IgD-negative memory B cell (primary cell): Measurements from ENCODE around the gene LRRIQ1. TPM values are rescaled to one million over a fixed set of nuclear protein-coding genes. Genes with fewer than 3 reads are reported as not detected.
A peak's percentile ranks its signal among the peaks of the same experiment; 100 is the strongest.
"Not testable (repeated sequence)": the region's sequence is repeated elsewhere in the genome, so short reads cannot be mapped to it uniquely, and the experiment has no call there.

Experiments used
- H3K27ac Mint-ChIP-seq, 3 donors: one replicate each; pipeline ENCODE4 v1.8.0; 2020 to 2022; ENCODE audit warnings: mild to moderate bottlenecking in 3 of 3, mixed read lengths in 3 of 3, moderate library complexity in 1 of 3
- H3K27me3 Mint-ChIP-seq: one replicate; pipeline ENCODE4 v1.8.0; 2021; ENCODE audit warnings: mixed read lengths
- H3K36me3 Mint-ChIP-seq: one replicate; pipeline ENCODE4 v1.8.0; 2020; ENCODE audit warnings: mild to moderate bottlenecking, mixed read lengths
- H3K4me1 Mint-ChIP-seq, 3 donors: one replicate each; pipeline ENCODE4 v1.8.0; 2020 to 2022; ENCODE audit warnings: mixed read lengths in 3 of 3, mild to moderate bottlenecking in 1 of 3
- H3K4me3 Mint-ChIP-seq, 4 donors: one replicate each; pipeline ENCODE4 v1.8.0; 2020 to 2022; ENCODE audit warnings: mild to moderate bottlenecking in 4 of 4, mixed read lengths in 4 of 4, moderate library complexity in 3 of 4
- H3K9me3 Mint-ChIP-seq, 3 donors: one replicate each; pipeline ENCODE4 v1.8.0; 2020 to 2021; ENCODE audit warnings: mixed read lengths in 3 of 3, mild to moderate bottlenecking in 1 of 3
- polyA plus RNA-seq: library from polyadenylated mRNA; unstranded; fragments of 300-500 nt; fragmentation: Illumina TruSeq; gene quantifications from one replicate; pipeline ENCODE4 v1.2.3, GENCODE V29; 2021

The LRRIQ1 gene
- polyA plus RNA-seq: not detected

DNA sequence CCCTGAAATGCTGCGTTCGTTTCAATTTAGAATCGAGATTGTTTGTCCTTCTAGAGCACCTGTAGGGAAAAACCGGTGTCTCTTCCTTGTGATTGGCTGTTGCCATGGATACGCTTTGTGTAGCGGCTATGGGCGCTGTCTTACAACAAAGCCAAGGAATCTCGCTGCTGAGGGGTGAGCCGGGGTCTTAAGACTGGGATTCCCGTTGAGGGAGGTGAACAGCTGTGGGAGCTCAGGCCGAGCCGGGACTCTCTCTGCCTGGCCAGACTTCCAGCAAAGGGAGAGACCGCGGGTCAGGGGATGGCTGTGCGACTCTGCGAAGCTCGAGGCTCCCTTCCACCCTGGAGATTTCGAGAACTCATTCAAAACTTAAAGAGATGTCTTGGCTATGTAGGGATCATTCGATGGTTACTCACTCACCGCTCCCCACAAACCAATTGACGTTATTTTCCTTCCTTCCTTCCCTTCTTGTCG lies at the start of gene LRRIQ1, which contains the start of gene TSPAN19:
LRRIQ1 (plus strand) TSS at position 118 of the 474 bp plus-strand sequence. CDS start 1,826 bp downstream, outside the sequence.
TSPAN19 (minus strand) TSS at position 44 of the 474 bp plus-strand sequence. CDS start 6,331 bp downstream, outside the sequence.
- no peaks in the 10 kb centered on the region for H3K36me3 Mint-ChIP-seq
- peaks cover 1 to 5% (median 3%) of the 10 kb centered on the region in 3 donors for H3K4me1 Mint-ChIP-seq
- peaks cover 6% of the 10 kb centered on the region for H3K27me3 Mint-ChIP-seq
- H3K27ac Mint-ChIP-seq: peak within 1 kb of the TSS in 1 of 3 donors; percentile 86
- H3K4me3 Mint-ChIP-seq: peak within 1 kb of the TSS in 3 of 4 donors; percentile 78 to 91 (median 84)
- no peaks in the 10 kb centered on the region for H3K9me3 Mint-ChIP-seq

DNA sequence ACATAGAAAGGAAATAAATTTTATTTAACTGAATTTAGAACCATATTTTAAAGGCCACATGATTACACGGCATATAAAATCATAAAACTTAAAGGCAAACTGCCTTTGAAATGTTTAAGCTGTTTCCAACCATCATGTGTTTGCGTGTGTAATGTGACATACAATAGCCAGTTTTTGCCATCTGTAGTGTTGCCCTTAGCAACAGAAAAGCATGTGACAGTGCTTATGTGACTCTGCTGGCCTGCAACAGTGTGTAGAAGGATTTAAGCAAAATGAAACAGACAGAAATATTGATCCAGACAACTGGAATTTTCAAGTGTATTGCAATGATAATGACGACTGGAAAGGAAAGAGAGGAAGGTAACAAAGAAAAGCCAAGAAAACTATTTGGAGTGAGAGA lies 49.6 kb upstream of the LRRIQ1 start:
- H3K36me3 Mint-ChIP-seq: no peaks in the 10 kb centered on the region
- no peaks in the 10 kb centered on the region for H3K4me1 Mint-ChIP-seq
- no peaks in the 10 kb centered on the region for H3K27me3 Mint-ChIP-seq
- no peaks in the 10 kb centered on the region for H3K9me3 Mint-ChIP-seq
- no peak overlapping the region for H3K4me3 Mint-ChIP-seq
- H3K27ac Mint-ChIP-seq: no peak overlapping the region

- H3K36me3 Mint-ChIP-seq: no peaks in the 10 kb centered on the region
- H3K27ac Mint-ChIP-seq: no peak overlapping the region
- peaks cover 0 to 2% (median 0%) of the 10 kb centered on the region in 3 donors for H3K4me1 Mint-ChIP-seq
- no peak overlapping the region for H3K4me3 Mint-ChIP-seq
- no peaks in the 10 kb centered on the region for H3K9me3 Mint-ChIP-seq
- H3K27me3 Mint-ChIP-seq: no peaks in the 10 kb centered on the region
Observed at GRCh38 chr12:84994426-84994825, 41.7 kb upstream of the LRRIQ1 start.

GRCh38 chr12:84995641-84996040 lies 40.5 kb upstream of the LRRIQ1 start:
- Mint-ChIP-seq H3K27me3 (no peaks in the 10 kb centered on the region), H3K36me3 (no peaks in the 10 kb centered on the region), H3K4me3 (no peak overlapping the region), H3K27ac (no peak overlapping the region), H3K4me1 (peaks cover 0 to 2% (median 0%) of the 10 kb centered on the region in 3 donors), H3K9me3 (no peaks in the 10 kb centered on the region)

- no peaks in the 10 kb centered on the region for H3K27me3 Mint-ChIP-seq
- H3K36me3 Mint-ChIP-seq: no peaks in the 10 kb centered on the region
- peaks cover 0 to 2% (median 0%) of the 10 kb centered on the region in 3 donors for H3K4me1 Mint-ChIP-seq
- H3K27ac Mint-ChIP-seq: no peak overlapping the region
- no peak overlapping the region for H3K4me3 Mint-ChIP-seq
- H3K9me3 Mint-ChIP-seq: no peaks in the 10 kb centered on the region
Observed at GRCh38 chr12:84996759-84997158, 39.4 kb upstream of the LRRIQ1 start.

DNA sequence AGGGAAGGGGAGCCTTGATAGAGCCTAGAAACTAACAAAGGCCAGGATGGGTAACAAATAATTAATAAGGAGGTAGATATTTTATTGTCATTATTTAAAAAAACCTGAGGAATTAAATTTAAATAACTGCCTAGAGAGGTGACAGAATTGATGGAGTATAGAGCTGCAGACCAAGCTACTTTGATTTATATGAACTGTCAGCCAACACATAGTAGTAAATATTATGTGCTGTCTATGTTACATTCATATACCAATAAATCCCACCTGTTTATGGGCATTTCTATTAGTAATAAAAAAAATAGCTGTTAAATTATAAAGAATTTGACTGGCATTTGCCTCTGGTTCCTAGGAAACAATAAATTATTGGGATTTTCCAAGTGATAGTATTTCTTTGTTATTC lies 37.8 kb upstream of the LRRIQ1 start:
- Mint-ChIP-seq H3K27me3 (no peaks in the 10 kb centered on the region), H3K27ac (no peak overlapping the region), H3K4me3 (no peak overlapping the region), H3K9me3 (no peaks in the 10 kb centered on the region), H3K36me3 (no peaks in the 10 kb centered on the region), H3K4me1 (peaks cover 0 to 2% (median 0%) of the 10 kb centered on the region in 3 donors)

DNA sequence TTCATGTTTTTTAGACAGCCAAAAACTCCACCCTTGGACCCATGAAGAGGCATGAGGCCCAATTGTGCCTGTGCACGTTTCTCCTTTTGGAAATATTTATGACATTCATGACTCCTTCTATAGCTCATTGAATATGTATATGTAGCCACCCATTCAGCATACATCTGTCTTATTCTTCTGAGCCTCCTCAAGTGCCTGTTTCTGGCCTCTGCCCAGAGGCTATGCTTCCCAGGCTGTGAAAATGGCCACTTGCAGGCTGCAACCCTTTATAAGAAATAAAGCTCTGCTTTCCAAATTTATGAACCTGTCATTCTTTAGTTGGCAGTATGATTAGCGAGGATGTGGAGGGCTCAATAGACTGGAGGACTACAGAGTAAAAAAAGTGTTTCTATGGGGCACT lies 35.4 kb upstream of the LRRIQ1 start:
- Mint-ChIP-seq H3K36me3 (no peaks in the 10 kb centered on the region), H3K4me1 (peaks cover 0 to 2% (median 0%) of the 10 kb centered on the region in 3 donors), H3K27me3 (no peaks in the 10 kb centered on the region), H3K27ac (no peak overlapping the region), H3K9me3 (no peaks in the 10 kb centered on the region), H3K4me3 (no peak overlapping the region)

- Mint-ChIP-seq H3K27ac (no peak overlapping the region), H3K4me3 (no peak overlapping the region), H3K9me3 (no peaks in the 10 kb centered on the region), H3K36me3 (no peaks in the 10 kb centered on the region), H3K4me1 (no peaks in the 10 kb centered on the region), H3K27me3 (no peaks in the 10 kb centered on the region)
Observed at GRCh38 chr12:85002778-85003296, 33.3 kb upstream of the LRRIQ1 start.

DNA sequence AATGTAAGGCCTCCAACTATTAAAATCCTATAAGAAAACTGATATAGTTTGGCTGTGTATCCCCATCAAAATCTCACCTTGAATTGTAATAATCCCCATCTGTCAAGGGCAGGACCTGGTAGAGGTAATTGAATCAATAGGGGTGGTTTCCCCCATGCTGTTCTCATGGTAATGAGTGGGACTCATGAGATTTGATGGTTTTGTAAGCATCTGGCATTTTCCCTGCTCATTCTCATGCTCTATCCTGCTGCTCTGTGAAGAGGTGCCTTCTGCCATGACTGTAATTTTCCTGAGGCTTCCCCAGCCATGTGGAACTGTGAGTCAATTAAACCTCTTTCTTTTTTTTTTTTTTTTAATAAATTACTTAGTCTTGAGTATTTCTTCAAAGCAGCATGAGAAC lies 31.9 kb upstream of the LRRIQ1 start:
- Mint-ChIP-seq H3K27ac (no peak overlapping the region), H3K36me3 (no peaks in the 10 kb centered on the region), H3K4me1 (no peaks in the 10 kb centered on the region), H3K9me3 (no peaks in the 10 kb centered on the region), H3K4me3 (no peak overlapping the region), H3K27me3 (no peaks in the 10 kb centered on the region)

DNA sequence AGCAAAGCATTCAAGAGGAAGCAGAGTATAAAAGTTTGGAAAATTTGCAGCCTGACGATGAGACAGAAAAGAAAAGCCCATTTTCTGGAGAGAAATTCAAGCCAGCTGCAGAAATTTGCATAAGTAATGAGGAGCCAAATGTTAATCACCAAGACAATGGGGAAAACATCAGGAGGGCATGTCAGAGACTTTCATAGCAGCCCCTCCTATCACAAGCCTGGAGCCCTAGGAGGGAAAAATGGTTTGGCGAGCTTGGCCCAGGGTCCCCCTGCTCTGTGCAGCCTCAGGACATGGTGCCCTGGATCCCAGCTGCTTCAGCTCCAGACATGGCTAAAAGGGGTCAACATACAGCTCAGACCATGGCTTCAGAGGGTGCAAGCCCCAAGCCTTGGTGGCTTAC lies 31.1 kb upstream of the LRRIQ1 start:
- H3K9me3 Mint-ChIP-seq, H3K4me3 Mint-ChIP-seq, H3K36me3 Mint-ChIP-seq, H3K27ac Mint-ChIP-seq, H3K4me1 Mint-ChIP-seq, H3K27me3 Mint-ChIP-seq: not testable (repeated sequence)

- H3K27ac Mint-ChIP-seq: no peak overlapping the region
- H3K4me1 Mint-ChIP-seq: no peaks in the 10 kb centered on the region
- no peak overlapping the region for H3K4me3 Mint-ChIP-seq
- no peaks in the 10 kb centered on the region for H3K36me3 Mint-ChIP-seq
- no peaks in the 10 kb centered on the region for H3K27me3 Mint-ChIP-seq
- no peaks in the 10 kb centered on the region for H3K9me3 Mint-ChIP-seq
Observed at GRCh38 chr12:85005615-85006014, 30.5 kb upstream of the LRRIQ1 start.

DNA sequence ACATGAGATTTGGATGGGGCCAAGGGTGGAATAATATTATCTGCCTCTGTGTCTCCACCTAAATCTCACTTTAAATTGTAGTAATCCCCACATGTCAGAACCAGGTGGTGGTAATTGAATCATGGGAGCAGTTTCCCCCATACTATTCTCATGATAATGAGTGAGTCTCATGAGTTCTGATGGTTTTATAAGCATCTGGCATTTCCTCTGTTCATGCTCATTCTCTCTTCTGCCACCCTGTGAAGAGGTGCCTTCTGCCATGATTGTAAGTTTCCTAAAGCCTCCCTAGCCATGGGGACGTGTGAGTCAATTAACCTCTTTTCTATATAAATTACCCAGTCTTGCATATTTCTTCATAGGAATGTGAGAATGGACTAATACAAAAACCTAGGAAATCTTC lies 29.9 kb upstream of the LRRIQ1 start:
- H3K27ac Mint-ChIP-seq: no peak overlapping the region
- no peaks in the 10 kb centered on the region for H3K4me1 Mint-ChIP-seq
- H3K4me3 Mint-ChIP-seq: no peak overlapping the region
- no peaks in the 10 kb centered on the region for H3K27me3 Mint-ChIP-seq
- H3K9me3 Mint-ChIP-seq: no peaks in the 10 kb centered on the region
- H3K36me3 Mint-ChIP-seq: no peaks in the 10 kb centered on the region

DNA sequence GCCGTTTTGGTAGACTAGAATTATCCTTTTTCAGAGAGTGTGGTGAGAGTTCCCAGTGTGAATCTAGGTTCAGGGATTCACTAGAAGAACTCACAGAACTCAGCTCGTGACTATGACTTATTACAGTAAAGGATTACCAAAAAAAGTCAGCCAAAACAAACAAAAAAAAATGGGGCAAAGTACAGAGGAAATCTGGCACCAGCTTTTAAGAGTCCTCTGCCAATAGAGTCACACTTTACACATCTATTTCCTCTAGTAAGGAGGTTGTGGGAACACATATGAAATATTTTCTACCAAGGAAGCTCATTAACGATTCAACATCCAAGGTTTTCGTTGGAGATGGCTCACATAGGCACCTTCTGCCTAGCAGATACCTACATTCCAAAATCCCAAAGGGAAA lies 28.3 kb upstream of the LRRIQ1 start:
- Mint-ChIP-seq H3K4me3 (no peak overlapping the region), H3K27me3 (no peaks in the 10 kb centered on the region), H3K4me1 (no peaks in the 10 kb centered on the region), H3K9me3 (no peaks in the 10 kb centered on the region), H3K36me3 (no peaks in the 10 kb centered on the region), H3K27ac (no peak overlapping the region)

DNA sequence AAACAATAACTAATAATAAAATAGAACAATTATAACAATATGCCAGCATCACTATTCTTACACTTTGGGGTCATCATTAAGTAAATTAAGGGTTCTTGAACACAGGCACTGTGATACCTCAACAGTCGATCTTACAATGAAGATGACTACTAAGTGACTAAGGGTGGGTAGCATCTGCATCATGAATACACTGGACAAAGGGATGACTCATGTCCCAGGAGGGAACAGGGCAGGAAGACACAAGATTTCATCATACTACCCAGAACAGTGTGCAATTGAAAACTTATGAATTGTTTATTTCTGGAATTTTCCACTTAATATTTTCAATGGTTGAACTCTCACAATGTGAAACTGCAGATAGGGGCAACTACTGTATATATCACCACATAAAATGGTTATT lies 19.7 kb upstream of the LRRIQ1 start:
- no peak overlapping the region for H3K27ac Mint-ChIP-seq
- H3K9me3 Mint-ChIP-seq: no peaks in the 10 kb centered on the region
- H3K4me3 Mint-ChIP-seq: no peak overlapping the region
- no peaks in the 10 kb centered on the region for H3K27me3 Mint-ChIP-seq
- no peaks in the 10 kb centered on the region for H3K36me3 Mint-ChIP-seq
- H3K4me1 Mint-ChIP-seq: no peaks in the 10 kb centered on the region

DNA sequence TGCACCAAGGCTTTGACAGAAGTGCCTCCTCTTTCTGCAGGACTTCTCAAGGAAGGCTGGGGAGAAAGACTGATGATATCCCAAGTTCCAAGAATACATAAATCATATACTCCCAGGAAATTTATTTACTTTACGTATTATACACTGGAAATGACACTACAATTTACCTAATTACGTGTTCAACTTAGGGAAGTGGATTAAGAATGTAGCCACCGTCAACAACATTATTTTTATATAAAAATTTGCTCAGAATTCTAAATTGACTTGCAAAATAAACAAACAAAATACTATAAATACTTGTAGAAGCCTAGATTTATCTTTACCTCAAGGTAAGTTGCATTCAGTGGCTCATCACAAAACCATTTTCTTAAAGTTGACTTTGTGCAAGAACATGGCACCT lies 19.0 kb upstream of the LRRIQ1 start:
- Mint-ChIP-seq H3K27me3 (no peaks in the 10 kb centered on the region), H3K36me3 (no peaks in the 10 kb centered on the region), H3K9me3 (no peaks in the 10 kb centered on the region), H3K4me1 (no peaks in the 10 kb centered on the region), H3K27ac (no peak overlapping the region), H3K4me3 (no peak overlapping the region)

GRCh38 chr12:85017618-85018017 lies 18.5 kb upstream of the LRRIQ1 start:
- no peak overlapping the region for H3K4me3 Mint-ChIP-seq

More at GRCh38 chr12:85017618-85018017, 18.5 kb upstream of the LRRIQ1 start:
- H3K27me3 Mint-ChIP-seq: no peaks in the 10 kb centered on the region
- no peaks in the 10 kb centered on the region for H3K4me1 Mint-ChIP-seq
- H3K36me3 Mint-ChIP-seq: no peaks in the 10 kb centered on the region
- no peaks in the 10 kb centered on the region for H3K9me3 Mint-ChIP-seq
- H3K27ac Mint-ChIP-seq: no peak overlapping the region
